B cell (primary cell): ENCODE measurements around the gene INSM1. TPM values are rescaled to one million over a fixed set of nuclear protein-coding genes. Genes with fewer than 3 reads are reported as not detected.

Experiments
- ATAC-seq: fragments of 200-7000 bp; cut with Tn5 transposase; one replicate; pipeline ENCODE4 v1.10.0; 2021; ENCODE audit warnings: low read depth, mild to moderate bottlenecking, moderate number of reproducible peaks, moderate library complexity
- CTCF ChIA-PET: fragments of 350-600 bp; sonication (Branson Sonifier 250); formaldehyde crosslinking; loops from one replicate; lab custom pipeline; 2021; ENCODE audit warnings: antibody characterized with exemption, inconsistent platforms; lab: Charles Lee
- POLR2A ChIA-PET: fragments of 350-600 bp; sonication (Branson Sonifier 250); formaldehyde crosslinking; loops from one replicate; lab custom pipeline; 2021; ENCODE audit warnings: antibody characterized with exemption; lab: Charles Lee
- DNase-seq: peaks from one replicate; pipeline ENCODE4 v3.0.0; 2013
- H2AFZ ChIP-seq: 2 replicates; pipeline ENCODE4 v1.6.1; 2012; ENCODE audit warnings: mild to moderate bottlenecking, low read depth, low read length; ENCODE audit not compliant: insufficient read depth, poor library complexity, severe bottlenecking
- H3K27ac ChIP-seq, 2 donors: 1 replicate in 1 of 2; 2 replicates in 1 of 2; pipeline ENCODE4 v1.5.1; 2012 to 2013; ENCODE audit warnings: low read length in 2 of 2, mild to moderate bottlenecking in 2 of 2, moderate library complexity in 1 of 2
- H3K27me3 ChIP-seq, 4 experiments: fragments of 200-600 bp in 1 of 4; sonication (generic) in 1 of 4; replicated peaks in 1 of 4; 1 replicate in 2 of 4; 2 replicates in 2 of 4; pipeline versions ENCODE4 v1.6.1 to v1.7.0; 2013 to 2016; ENCODE audit warnings: low read length in 3 of 4, mild to moderate bottlenecking in 2 of 4, mixed read lengths in 1 of 4, moderate library complexity in 1 of 4; ENCODE audit not compliant: insufficient read depth in 4 of 4, control insufficient read depth in 3 of 4; ENCODE audit errors: control extremely low read depth in 1 of 4
- H3K36me3 ChIP-seq, 2 experiments: replicated peaks in 1 of 2; 1 replicate in 1 of 2; 2 replicates in 1 of 2; pipeline versions ENCODE4 v1.6.1 to v1.7.1; 2013; ENCODE audit warnings: low read length in 1 of 2; ENCODE audit not compliant: insufficient read depth in 2 of 2, control insufficient read depth in 1 of 2; ENCODE audit errors: control extremely low read depth in 1 of 2, extremely low read depth in 1 of 2
- H3K4me1 ChIP-seq, 2 donors: fragments of 200-600 bp in 1 of 2; sonication (generic) in 1 of 2; 1 replicate in 1 of 2; 2 replicates in 1 of 2; pipeline versions ENCODE4 v1.5.1 to v1.6.1; 2013 to 2017; ENCODE audit warnings: low read length in 2 of 2; ENCODE audit not compliant: control insufficient read depth in 2 of 2, insufficient read depth in 2 of 2
- H3K4me2 ChIP-seq: replicated peaks from 2 replicates; pipeline ENCODE3; 2012; ENCODE audit warnings: mild to moderate bottlenecking, low read depth, low read length; ENCODE audit not compliant: poor library complexity, severe bottlenecking
- H3K4me3 ChIP-seq, 5 experiments: fragments of 200-600 bp in 1 of 5; sonication (generic) in 1 of 5; 1 replicate in 3 of 5; 2 replicates in 2 of 5; pipeline versions ENCODE4 v1.5.1 to v1.7.0; 2011 to 2016; ENCODE audit warnings: low read length in 4 of 5, mild to moderate bottlenecking in 4 of 5, low read depth in 2 of 5, control low read depth in 1 of 5, moderate library complexity in 1 of 5; ENCODE audit not compliant: insufficient read depth in 1 of 5; ENCODE audit errors: control extremely low read depth in 1 of 5, extremely low read depth in 1 of 5
- H3K79me2 ChIP-seq: fragments of 200-600 bp; sonication (generic); one replicate; pipeline ENCODE4 v1.6.0; 2016; ENCODE audit warnings: low read length; ENCODE audit not compliant: control insufficient read depth, insufficient read depth
- H3K9ac ChIP-seq: fragments of 200-600 bp; sonication (generic); 2 replicates; pipeline ENCODE4 v1.6.1; 2017; ENCODE audit warnings: mild to moderate bottlenecking, low read length, moderate library complexity
- H3K9me3 ChIP-seq, 3 donors: one replicate each; pipeline versions ENCODE4 v1.6.1 to v1.7.1; 2013; ENCODE audit warnings: low read length in 2 of 3; ENCODE audit not compliant: control insufficient read depth in 2 of 3, insufficient read depth in 1 of 3; ENCODE audit errors: control extremely low read depth in 1 of 3
- H4K20me1 ChIP-seq: 2 replicates; pipeline ENCODE4 v1.6.0; 2012; ENCODE audit warnings: mild to moderate bottlenecking, low read length; ENCODE audit not compliant: insufficient read depth, control insufficient read depth, poor library complexity, severe bottlenecking
- H3K27ac Mint-ChIP-seq: one replicate; pipeline ENCODE4 v1.8.0; 2021; ENCODE audit warnings: mixed read lengths
- H3K27me3 Mint-ChIP-seq: one replicate; pipeline ENCODE4 v1.8.0; 2021; ENCODE audit warnings: mixed read lengths
- H3K4me1 Mint-ChIP-seq: one replicate; pipeline ENCODE4 v1.8.0; 2021; ENCODE audit warnings: mixed read lengths
- H3K4me3 Mint-ChIP-seq: one replicate; pipeline ENCODE4 v1.8.0; 2021; ENCODE audit warnings: mixed read lengths
- H3K9me3 Mint-ChIP-seq: one replicate; pipeline ENCODE4 v1.8.0; 2022; ENCODE audit warnings: mixed read lengths; ENCODE audit not compliant: insufficient read depth
- CTCF ChIP-seq: fragments of 200-600 bp; IDR thresholded peaks from one replicate; pipeline ENCODE4 v1.8.0; 2022; ENCODE audit warnings: antibody characterized with exemption, mild to moderate bottlenecking
- EZH2 ChIP-seq: IDR thresholded peaks from 2 replicates; pipeline ENCODE4 v1.6.1; 2012; ENCODE audit warnings: borderline replicate concordance, low read depth, mild to moderate bottlenecking, moderate library complexity, low read length; ENCODE audit not compliant: insufficient read depth, poor library complexity, severe bottlenecking
- WGBS: methylation state at CpG from one replicate; pipeline ENCODE4 v1.1.5; 2013; ENCODE audit warnings: missing lambda C conversion rate; ENCODE audit not compliant: insufficient coverage; 5-methylcytosine and 5-hydroxymethylcytosine counted together
- intact Hi-C: fragments of 100-400 bp; cut with micrococcal nuclease; formaldehyde crosslinking; loops from one replicate; pipeline ENCODE4 v1.10.0; 2022
- polyA plus RNA-seq: library from polyadenylated mRNA; depleted of rRNA; stranded (reverse); fragments of >200 nt; gene quantifications from 2 replicates; pipeline ENCODE4 v1.2.3, GENCODE V29; 2012
- total RNA-seq, 2 donors: library from RNA; stranded (reverse); fragments of 120-200 nt in 1 of 2; gene quantifications; 1 replicate in 1 of 2; 2 replicates in 1 of 2; pipeline versions ENCODE4 v1.2.3 to v1.2.4, GENCODE V29; 2013 to 2022

Gene INSM1
- total and polyA plus RNA-seq, 2 donors (not counting 1 experiment from before 2014, with no cell fraction given) = not detected

- Histone ChIP-seq H4K20me1 (no peaks in the 10 kb centered on the region), H3K4me2 (peak overlapping the region; percentile 78), H3K4me1 (peaks cover 27 to 31% of the 10 kb centered on the region in 2 donors), H3K36me3 (no peaks in the 10 kb centered on the region), H3K9ac (peak overlapping the region; percentile 37), H3K79me2 (no peaks in the 10 kb centered on the region), H3K9me3 (peaks cover 0 to 16% (median 1%) of the 10 kb centered on the region in 3 donors), H3K4me3 (peak overlapping the region in 3 of 5 experiments; percentile 32 to 44 (median 40)), H3K27ac (no peak overlapping the region), H3K27me3 (peaks cover 0 to 65% (median 38%) of the 10 kb centered on the region in 4 experiments), H2AFZ (peak overlapping the region; percentile 56)
- Mint-ChIP-seq H3K27me3 (peaks cover 55% of the 10 kb centered on the region), H3K27ac (no peak overlapping the region), H3K9me3 (no peaks in the 10 kb centered on the region), H3K4me1 (peaks cover 38% of the 10 kb centered on the region), H3K4me3 (peak overlapping the region; percentile 83)
- ATAC-seq (no peak), DNase-seq (peak; percentile 30)
- intact Hi-C loops = no loop called here
- CTCF ChIA-PET = no interaction called here
- POLR2A ChIA-PET = no interaction called here
- 5% methylated on average over 63 of the region's 63 CpGs for WGBS
- TF ChIP-seq CTCF (no peak), EZH2 (no peak)
Observed at GRCh38 chr20:20366876-20367574, 879 bp upstream of the INSM1 start.
